ENCODE data around the gene PFDN4.
A peak's percentile ranks its signal among the peaks of the same experiment; 100 is the strongest.
"Not testable (repeated sequence)": the region's sequence is repeated elsewhere in the genome, so short reads cannot be mapped to it uniquely, and the experiment has no call there.

Gene PFDN4

GRCh38 chr20:54223285-54223684, 15.4 kb downstream of the PFDN4 start:
- DNase-seq (ENCODE audit: low spot score) = no peak
- no peak for FAIRE-seq

- FAIRE-seq (no peak), DNase-seq (ENCODE audit: low spot score) (no peak)
Observed at GRCh38 chr20:54223751-54224150, 15.9 kb downstream of the PFDN4 start.

- not testable (repeated sequence) for DNase-seq (ENCODE audit: low spot score); FAIRE-seq
Observed at GRCh38 chr20:54224642-54225041, 16.8 kb downstream of the PFDN4 start.

GRCh38 chr20:54227241-54227640, 19.4 kb downstream of the PFDN4 start:
- FAIRE-seq = no peak
- no peak for DNase-seq (ENCODE audit: low spot score)

GRCh38 chr20:54227751-54228150, 19.9 kb downstream of the PFDN4 start:
- FAIRE-seq = peak; percentile 13
- DNase-seq (ENCODE audit: low spot score) = no peak

- FAIRE-seq (peak; percentile 32), DNase-seq (ENCODE audit: low spot score) (no peak)
Observed at GRCh38 chr20:54228841-54229240, 21.0 kb downstream of the PFDN4 start.

- FAIRE-seq (no peak), DNase-seq (ENCODE audit: low spot score) (no peak)
Observed at GRCh38 chr20:54229566-54230160, 21.8 kb downstream of the PFDN4 start.

- DNase-seq (ENCODE audit: low spot score) (no peak), FAIRE-seq (no peak)
Observed at GRCh38 chr20:54231036-54231435, 23.1 kb downstream of the PFDN4 start.

GRCh38 chr20:54234991-54235390, 27.1 kb downstream of the PFDN4 start:
- DNase-seq (ENCODE audit: low spot score) = no peak
- peak; percentile 90 for FAIRE-seq

- no peak for FAIRE-seq
- no peak for DNase-seq (ENCODE audit: low spot score)
Observed at GRCh38 chr20:54237116-54237943, 29.4 kb downstream of the PFDN4 start.

- DNase-seq (ENCODE audit: low spot score) (no peak), FAIRE-seq (no peak)
Observed at GRCh38 chr20:54244113-54244512, 36.2 kb downstream of the PFDN4 start.

- not testable (repeated sequence) for DNase-seq (ENCODE audit: low spot score)
- FAIRE-seq = peak; percentile 5
Observed at GRCh38 chr20:54248705-54249104, 40.8 kb downstream of the PFDN4 start.

- no peak for FAIRE-seq
- no peak for DNase-seq (ENCODE audit: low spot score)
Observed at GRCh38 chr20:54250691-54251090, 42.8 kb downstream of the PFDN4 start.

GRCh38 chr20:54251096-54251495, 43.2 kb downstream of the PFDN4 start:
- no peak for DNase-seq (ENCODE audit: low spot score)
- FAIRE-seq = no peak

GRCh38 chr20:54254596-54254995, 46.7 kb downstream of the PFDN4 start:
- DNase-seq (ENCODE audit: low spot score) (no peak), FAIRE-seq (no peak)

GRCh38 chr20:54255157-54255556, 47.3 kb downstream of the PFDN4 start:
- no peak for DNase-seq (ENCODE audit: low spot score)
- FAIRE-seq = peak; percentile 75

GRCh38 chr20:54256202-54256601, 48.3 kb downstream of the PFDN4 start:
- FAIRE-seq = peak; percentile 70
- no peak for DNase-seq (ENCODE audit: low spot score)

- DNase-seq (ENCODE audit: low spot score) (peak; percentile 88), FAIRE-seq (peak; percentile 79)
Observed at GRCh38 chr20:54257071-54257816, 49.4 kb downstream of the PFDN4 start.

- DNase-seq (ENCODE audit: low spot score) (no peak), FAIRE-seq (no peak)
Observed at GRCh38 chr20:54260116-54260515, 52.2 kb downstream of the PFDN4 start.

- no peak for FAIRE-seq
- no peak for DNase-seq (ENCODE audit: low spot score)
Observed at GRCh38 chr20:54262671-54263070, 54.8 kb downstream of the PFDN4 start.

- FAIRE-seq (no peak), DNase-seq (ENCODE audit: low spot score) (no peak)
Observed at GRCh38 chr20:54263116-54263690, 55.3 kb downstream of the PFDN4 start.

- not testable (repeated sequence) for DNase-seq (ENCODE audit: low spot score); FAIRE-seq
Observed at GRCh38 chr20:54265791-54266190, 57.9 kb downstream of the PFDN4 start.
